NCI-H1694 treated with DMSO at 0.1 percent for 48 hours (cell line): ENCODE results near the gene FHIT.

Experiments
- DNase-seq: peaks from one replicate; lab custom pipeline; 2025; lab: John Stamatoyannopoulos, UW

FHIT gene

GRCh38 chr3:60160822-60161748 lies 1090.2 kb downstream of the FHIT start:
- DNase-seq = no peak

GRCh38 chr3:60160111-60160821 lies 1091.0 kb downstream of the FHIT start:
- DNase-seq = peak; percentile 56

- no peak for DNase-seq
Measured at GRCh38 chr3:60158035-60158434, 1093.2 kb downstream of the FHIT start.

GRCh38 chr3:60154011-60154410 lies 1097.2 kb downstream of the FHIT start:
- DNase-seq = no peak

- no peak for DNase-seq
Measured at GRCh38 chr3:60153221-60153999, 1097.8 kb downstream of the FHIT start.

GRCh38 chr3:60149501-60149900 lies 1101.8 kb downstream of the FHIT start:
- no peak for DNase-seq

GRCh38 chr3:60147249-60147950 lies 1103.9 kb downstream of the FHIT start:
- DNase-seq = no peak

GRCh38 chr3:60146121-60146520 lies 1105.1 kb downstream of the FHIT start:
- no peak for DNase-seq

- no peak for DNase-seq
Measured at GRCh38 chr3:60144071-60144470, 1107.2 kb downstream of the FHIT start.

GRCh38 chr3:60142009-60142408 lies 1109.2 kb downstream of the FHIT start:
- no peak for DNase-seq

- DNase-seq = no peak
Measured at GRCh38 chr3:60140160-60140559, 1111.1 kb downstream of the FHIT start.

- DNase-seq = no peak
Measured at GRCh38 chr3:60136601-60137000, 1114.7 kb downstream of the FHIT start.

- DNase-seq = no peak
Measured at GRCh38 chr3:60135474-60135873, 1115.8 kb downstream of the FHIT start.

GRCh38 chr3:60133269-60134162 lies 1117.7 kb downstream of the FHIT start:
- no peak for DNase-seq

GRCh38 chr3:60131618-60132017 lies 1119.6 kb downstream of the FHIT start:
- no peak for DNase-seq

GRCh38 chr3:60126511-60127304 lies 1124.5 kb downstream of the FHIT start:
- no peak for DNase-seq

- DNase-seq = no peak
Measured at GRCh38 chr3:60125686-60126085, 1125.6 kb downstream of the FHIT start.

GRCh38 chr3:60120245-60120644 lies 1131.0 kb downstream of the FHIT start:
- DNase-seq = no peak

GRCh38 chr3:60114191-60114590 lies 1137.1 kb downstream of the FHIT start:
- DNase-seq = no peak

GRCh38 chr3:60107275-60107674 lies 1144.0 kb downstream of the FHIT start:
- DNase-seq = no peak
